HepG2 (cell line): Measurements from ENCODE around the gene MCF2L. TPM values are rescaled to one million over a fixed set of nuclear protein-coding genes. Genes with fewer than 3 reads are reported as not detected.

Experiments used
- ATRX ChIP-seq: sonication (generic); formaldehyde crosslinking; IDR thresholded peaks from 2 replicates; pipeline ENCODE4 v1.4.0; 2020; ENCODE audit warnings: missing genetic modification reagents, borderline replicate concordance
- BATF2 ChIP-seq: sonication (generic); formaldehyde crosslinking; IDR thresholded peaks from 2 replicates; pipeline ENCODE4 v1.8.0; 2022; ENCODE audit warnings: mild to moderate bottlenecking, missing genetic modification reagents, moderate library complexity
- KLF12 ChIP-seq: sonication (generic); formaldehyde crosslinking; IDR thresholded peaks from 2 replicates; pipeline ENCODE4 v1.4.0; 2020; ENCODE audit warnings: missing genetic modification reagents, borderline replicate concordance
- NBN ChIP-seq: fragments of 450-650 bp; conservative IDR thresholded peaks from 2 replicates; pipeline ENCODE4 v1.6.1; 2017
- NONO ChIP-seq, 2 experiments: fragments of 450-650 bp in 1 of 2; sonication (generic) in 1 of 2; formaldehyde crosslinking in 1 of 2; IDR thresholded peaks in 1 of 2; conservative IDR thresholded peaks in 1 of 2; 2 replicates each; pipeline versions ENCODE4 v1.6.1 to v1.8.0; 2017 to 2022; ENCODE audit warnings: mild to moderate bottlenecking in 1 of 2, missing genetic modification reagents in 1 of 2, moderate library complexity in 1 of 2
- NPAS2 ChIP-seq: sonication (generic); formaldehyde crosslinking; IDR thresholded peaks from 2 replicates; pipeline ENCODE4 v1.8.0; 2022; ENCODE audit warnings: mild to moderate bottlenecking, missing genetic modification reagents, borderline replicate concordance
- PRDM15 ChIP-seq: sonication (generic); formaldehyde crosslinking; IDR thresholded peaks from 2 replicates; pipeline ENCODE4 v1.4.0; 2020; ENCODE audit warnings: missing genetic modification reagents
- RBAK ChIP-seq: sonication (generic); formaldehyde crosslinking; IDR thresholded peaks from 2 replicates; pipeline ENCODE4 v1.5.1; 2020; ENCODE audit warnings: mild to moderate bottlenecking, missing genetic modification reagents
- SCMH1 ChIP-seq: sonication (generic); formaldehyde crosslinking; IDR thresholded peaks from 2 replicates; pipeline ENCODE4 v1.9.0; 2021; ENCODE audit warnings: missing genetic modification reagents, mild to moderate bottlenecking, borderline replicate concordance
- ZBTB38 ChIP-seq: sonication (generic); formaldehyde crosslinking; IDR thresholded peaks from 2 replicates; pipeline ENCODE4 v1.5.1; 2020; ENCODE audit warnings: mild to moderate bottlenecking, missing genetic modification reagents
- ZNF263 ChIP-seq: sonication (generic); formaldehyde crosslinking; IDR thresholded peaks from 2 replicates; pipeline ENCODE4 v1.4.0; 2020; ENCODE audit warnings: missing genetic modification reagents
- ZNF33A ChIP-seq: sonication (generic); formaldehyde crosslinking; IDR thresholded peaks from 2 replicates; pipeline ENCODE4 v1.5.1; 2020; ENCODE audit warnings: missing genetic modification reagents, mild to moderate bottlenecking, moderate library complexity, borderline replicate concordance
- ZNF430 ChIP-seq: sonication (generic); formaldehyde crosslinking; IDR thresholded peaks from 2 replicates; pipeline ENCODE4 v1.9.0; 2021; ENCODE audit warnings: mild to moderate bottlenecking, missing genetic modification reagents
- ZNF451 ChIP-seq: sonication (generic); formaldehyde crosslinking; IDR thresholded peaks from 2 replicates; pipeline ENCODE4 v1.5.0; 2020; ENCODE audit warnings: mild to moderate bottlenecking, missing genetic modification reagents
- ZNF501 ChIP-seq: sonication (generic); formaldehyde crosslinking; IDR thresholded peaks from 2 replicates; pipeline ENCODE4 v1.5.1; 2020; ENCODE audit warnings: mild to moderate bottlenecking, moderate library complexity, missing genetic modification reagents
- ZNF589 ChIP-seq: sonication (generic); formaldehyde crosslinking; conservative IDR thresholded peaks from 2 replicates; pipeline ENCODE4 v1.8.0; 2022; ENCODE audit warnings: mild to moderate bottlenecking, moderate library complexity, missing genetic modification reagents
- ZNF605 ChIP-seq: sonication (generic); formaldehyde crosslinking; IDR thresholded peaks from 2 replicates; pipeline ENCODE4 v1.8.0; 2022; ENCODE audit warnings: mild to moderate bottlenecking, missing genetic modification reagents
- ZNF749 ChIP-seq: sonication (generic); formaldehyde crosslinking; IDR thresholded peaks from 2 replicates; pipeline ENCODE4 v1.8.0; 2022; ENCODE audit warnings: mild to moderate bottlenecking, missing genetic modification reagents, moderate library complexity, borderline replicate concordance
- polyA plus RNA-seq, 8 experiments: library from polyadenylated mRNA; depleted of rRNA in 3 of 8; stranded (reverse) in 7 of 8; unstranded in 1 of 8; fragments of >200 nt; fragmentation: Illumina TruSeq in 4 of 8; extraction: Trizol in 4 of 8; gene quantifications; 2 replicates each; pipeline versions ENCODE4 v1.2.1 to v1.2.3, GENCODE V29; 2011 to 2016; ENCODE audit warnings: low read depth in 4 of 8, missing spikeins in 1 of 8, mixed read lengths in 1 of 8; ENCODE audit not compliant: insufficient read depth in 1 of 8
- total RNA-seq, 5 experiments: library from RNA; depleted of rRNA; stranded (reverse); fragments of >200 nt; fragmentation: Illumina TruSeq; extraction: Trizol; gene quantifications; 2 replicates each; pipeline ENCODE4 v1.2.3, GENCODE V29; 2016; ENCODE audit warnings: low read depth in 1 of 5
- TF ChIP-seq, protein P1 (sequence below): IDR thresholded peaks from 2 replicates; pipeline ENCODE4 v1.6.1; 2016; ENCODE audit warnings: control low read depth
- TF ChIP-seq, protein P2 (sequence below): sonication (generic); formaldehyde crosslinking; IDR thresholded peaks from 2 replicates; pipeline ENCODE4 v1.4.0; 2020; ENCODE audit warnings: missing genetic modification reagents, borderline replicate concordance

MCF2L gene
- total and polyA plus RNA-seq, 2 of the 13 experiments (the other 11 are each of a cell fraction or from before 2014, with no cell fraction given) = 19.4 to 28.4 TPM

DNA sequence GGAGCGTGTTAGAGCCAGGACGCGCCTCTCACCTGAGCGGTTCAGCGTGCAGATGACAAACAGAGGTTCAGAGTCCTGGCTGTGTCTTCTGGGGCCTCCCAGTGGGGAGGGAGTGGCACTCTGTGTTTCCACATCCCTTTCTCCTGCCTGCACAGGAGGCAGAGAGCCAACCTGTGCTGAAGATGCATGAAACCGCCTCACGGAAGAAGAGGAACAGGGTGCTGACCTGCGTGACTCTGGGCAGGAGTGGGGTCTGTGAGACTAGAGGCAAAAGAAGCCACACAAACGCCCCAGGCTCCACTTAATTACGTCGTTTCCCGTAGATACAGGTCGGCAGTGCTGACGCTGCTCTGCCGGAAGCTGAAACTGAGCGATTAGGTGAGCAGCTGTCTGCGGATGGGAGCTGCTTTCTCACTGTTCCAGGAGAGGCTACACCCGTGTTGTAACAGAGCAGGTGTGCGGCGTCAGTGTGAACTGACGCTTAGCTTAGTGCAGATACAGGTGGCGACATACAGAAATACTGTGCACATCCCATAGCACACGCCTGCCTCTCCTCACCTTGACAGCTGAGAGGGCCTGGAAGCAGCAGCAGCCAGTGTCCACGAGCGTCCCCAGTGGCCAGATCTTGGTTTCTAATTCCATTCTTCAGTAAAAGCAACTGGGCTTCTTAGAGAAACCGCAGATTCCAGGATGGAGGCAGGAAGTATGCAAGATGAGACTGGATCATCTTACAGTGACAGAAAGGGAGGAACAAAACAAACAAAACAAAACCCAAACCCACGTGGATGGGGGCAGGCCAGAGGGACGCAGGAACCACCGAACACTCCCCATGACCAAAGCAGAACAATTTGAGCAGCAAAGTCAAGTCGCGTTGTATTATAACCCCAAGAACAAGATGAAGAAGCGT, 37.7 kb upstream of the MCF2L start (continued):
- TF ChIP-seq PRDM15 (CRISPR knock-in tag) = no peak
- TF ChIP-seq, protein P1, sequence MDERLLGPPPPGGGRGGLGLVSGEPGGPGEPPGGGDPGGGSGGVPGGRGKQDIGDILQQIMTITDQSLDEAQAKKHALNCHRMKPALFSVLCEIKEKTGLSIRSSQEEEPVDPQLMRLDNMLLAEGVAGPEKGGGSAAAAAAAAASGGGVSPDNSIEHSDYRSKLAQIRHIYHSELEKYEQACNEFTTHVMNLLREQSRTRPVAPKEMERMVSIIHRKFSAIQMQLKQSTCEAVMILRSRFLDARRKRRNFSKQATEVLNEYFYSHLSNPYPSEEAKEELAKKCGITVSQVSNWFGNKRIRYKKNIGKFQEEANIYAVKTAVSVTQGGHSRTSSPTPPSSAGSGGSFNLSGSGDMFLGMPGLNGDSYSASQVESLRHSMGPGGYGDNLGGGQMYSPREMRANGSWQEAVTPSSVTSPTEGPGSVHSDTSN (CRISPR knock-in tag) = no peak
- no peak; the same call in 1 of the 2 replicates for TF ChIP-seq ZNF605 (CRISPR knock-in tag)
- TF ChIP-seq NONO (IDR thresholded peaks at IDR 0.05) = no peak
- no peak for TF ChIP-seq NONO (CRISPR knock-in tag; conservative IDR thresholded peaks at IDR 0.05)
- no peak for TF ChIP-seq SCMH1 (CRISPR knock-in tag)
- no peak for TF ChIP-seq NPAS2 (CRISPR knock-in tag)
- no peak; the same call in 1 of the 2 replicates for TF ChIP-seq ZNF451
- TF ChIP-seq ATRX (CRISPR knock-in tag) = no peak
- TF ChIP-seq ZNF33A (CRISPR knock-in tag) = no peak
- no peak for TF ChIP-seq NBN
- no peak for TF ChIP-seq BATF2 (CRISPR knock-in tag)
- TF ChIP-seq ZNF430 (CRISPR knock-in tag) = no peak
- TF ChIP-seq, protein P2, sequence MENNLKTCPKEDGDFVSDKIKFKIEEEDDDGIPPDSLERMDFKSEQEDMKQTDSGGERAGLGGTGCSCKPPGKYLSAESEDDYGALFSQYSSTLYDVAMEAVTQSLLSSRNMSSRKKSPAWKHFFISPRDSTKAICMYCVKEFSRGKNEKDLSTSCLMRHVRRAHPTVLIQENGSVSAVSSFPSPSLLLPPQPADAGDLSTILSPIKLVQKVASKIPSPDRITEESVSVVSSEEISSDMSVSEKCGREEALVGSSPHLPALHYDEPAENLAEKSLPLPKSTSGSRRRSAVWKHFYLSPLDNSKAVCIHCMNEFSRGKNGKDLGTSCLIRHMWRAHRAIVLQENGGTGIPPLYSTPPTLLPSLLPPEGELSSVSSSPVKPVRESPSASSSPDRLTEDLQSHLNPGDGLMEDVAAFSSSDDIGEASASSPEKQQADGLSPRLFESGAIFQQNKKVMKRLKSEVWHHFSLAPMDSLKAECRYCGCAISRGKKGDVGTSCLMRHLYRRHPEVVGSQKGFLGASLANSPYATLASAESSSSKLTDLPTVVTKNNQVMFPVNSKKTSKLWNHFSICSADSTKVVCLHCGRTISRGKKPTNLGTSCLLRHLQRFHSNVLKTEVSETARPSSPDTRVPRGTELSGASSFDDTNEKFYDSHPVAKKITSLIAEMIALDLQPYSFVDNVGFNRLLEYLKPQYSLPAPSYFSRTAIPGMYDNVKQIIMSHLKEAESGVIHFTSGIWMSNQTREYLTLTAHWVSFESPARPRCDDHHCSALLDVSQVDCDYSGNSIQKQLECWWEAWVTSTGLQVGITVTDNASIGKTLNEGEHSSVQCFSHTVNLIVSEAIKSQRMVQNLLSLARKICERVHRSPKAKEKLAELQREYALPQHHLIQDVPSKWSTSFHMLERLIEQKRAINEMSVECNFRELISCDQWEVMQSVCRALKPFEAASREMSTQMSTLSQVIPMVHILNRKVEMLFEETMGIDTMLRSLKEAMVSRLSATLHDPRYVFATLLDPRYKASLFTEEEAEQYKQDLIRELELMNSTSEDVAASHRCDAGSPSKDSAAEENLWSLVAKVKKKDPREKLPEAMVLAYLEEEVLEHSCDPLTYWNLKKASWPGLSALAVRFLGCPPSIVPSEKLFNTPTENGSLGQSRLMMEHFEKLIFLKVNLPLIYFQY (CRISPR knock-in tag) = no peak
- TF ChIP-seq KLF12 = no peak
- TF ChIP-seq RBAK = no peak
- TF ChIP-seq ZNF263 (CRISPR knock-in tag) = no peak
- no peak; the same call in 1 of the 2 replicates for TF ChIP-seq ZBTB38 (CRISPR knock-in tag)
- TF ChIP-seq ZNF589 (CRISPR knock-in tag) = no peak
- TF ChIP-seq ZNF501 (CRISPR knock-in tag) = peak; percentile 83; the same call in 1 of the 2 replicates
- no peak for TF ChIP-seq ZNF749
